HEK293 (cell line): Measurements from ENCODE around the gene SCYL1.

Experiments used
- CTCF ChIA-PET: fragments of 350-600 bp; formaldehyde crosslinking; extraction: SDS; loops from one replicate; lab custom pipeline; 2021; ENCODE audit warnings: antibody characterized with exemption; lab: Yijun Ruan, JAX
- POLR2A ChIA-PET: fragments of 300-600 bp; formaldehyde crosslinking; extraction: SDS; loops from one replicate; lab custom pipeline; 2020; ENCODE audit warnings: antibody characterized with exemption, inconsistent platforms; lab: Yijun Ruan, JAX
- H3K27ac ChIP-seq: fragments of 200-500 bp; sonication (Bioruptor generic); 2 replicates; pipeline ENCODE4 v1.5.1; 2014; ENCODE audit warnings: low read depth, low read length, control low read depth, inconsistent platforms; ENCODE audit errors: extremely low read depth
- H3K36me3 ChIP-seq, 2 experiments: fragments of 200-500 bp in 1 of 2; sonication (Bioruptor generic) in 1 of 2; 1 replicate in 1 of 2; 2 replicates in 1 of 2; pipeline ENCODE4 v1.5.1; 2014 to 2017; ENCODE audit warnings: inconsistent platforms in 2 of 2, low read length in 2 of 2; ENCODE audit not compliant: control insufficient read depth in 2 of 2, insufficient read depth in 1 of 2
- H3K4me1 ChIP-seq: fragments of 200-500 bp; sonication (Bioruptor generic); 2 replicates; pipeline ENCODE4 v1.5.1; 2014; ENCODE audit warnings: mild to moderate bottlenecking, low read length, inconsistent platforms; ENCODE audit not compliant: control insufficient read depth, insufficient read depth
- H3K4me3 ChIP-seq: 2 replicates; pipeline ENCODE4 v1.5.1; 2011; ENCODE audit warnings: low read depth, mild to moderate bottlenecking, control low read depth, low read length, moderate library complexity
- H3K9me3 ChIP-seq: fragments of 200-500 bp; sonication (Bioruptor generic); 2 replicates; pipeline ENCODE4 v1.5.1; 2014; ENCODE audit warnings: low read depth, low read length, inconsistent platforms; ENCODE audit not compliant: control insufficient read depth, insufficient read depth
- CTCF ChIP-seq: fragments of 450-650 bp; formaldehyde crosslinking; IDR thresholded peaks from 2 replicates; pipeline ENCODE4 v1.5.1; 2016; ENCODE audit warnings: missing biosample characterization, missing genetic modification characterization
- KLF7 ChIP-seq: fragments of 450-650 bp; formaldehyde crosslinking; IDR thresholded peaks from 2 replicates; pipeline ENCODE4 v1.5.1; 2016; ENCODE audit warnings: missing biosample characterization, missing genetic modification characterization, borderline replicate concordance
- PRDM10 ChIP-seq: fragments of 450-650 bp; formaldehyde crosslinking; IDR thresholded peaks from 2 replicates; pipeline ENCODE4 v1.5.1; 2016; ENCODE audit warnings: missing biosample characterization, missing genetic modification characterization
- TRIM28 ChIP-seq: IDR thresholded peaks from 2 replicates; pipeline ENCODE4 v1.6.1; 2011; ENCODE audit warnings: low read length, control low read depth, borderline replicate concordance
- ZBTB10 ChIP-seq: fragments of 450-650 bp; formaldehyde crosslinking; IDR thresholded peaks from 2 replicates; pipeline ENCODE4 v1.5.1; 2016; ENCODE audit warnings: missing biosample characterization, missing genetic modification characterization
- ZBTB48 ChIP-seq: fragments of 450-650 bp; formaldehyde crosslinking; IDR thresholded peaks from 2 replicates; pipeline ENCODE4 v1.5.1; 2016; ENCODE audit warnings: missing biosample characterization, missing genetic modification characterization
- ZFHX2 ChIP-seq: fragments of 450-650 bp; formaldehyde crosslinking; conservative IDR thresholded peaks from 2 replicates; pipeline ENCODE4 v1.5.1; 2016; ENCODE audit warnings: missing biosample characterization, missing genetic modification characterization
- ZNF223 ChIP-seq: fragments of 450-650 bp; formaldehyde crosslinking; IDR thresholded peaks from 2 replicates; pipeline ENCODE4 v1.5.1; 2016; ENCODE audit warnings: missing biosample characterization, missing genetic modification characterization
- ZNF366 ChIP-seq: fragments of 450-650 bp; formaldehyde crosslinking; conservative IDR thresholded peaks from 2 replicates; pipeline ENCODE4 v1.5.1; 2016; ENCODE audit warnings: missing biosample characterization, missing genetic modification characterization
- ZNF449 ChIP-seq: fragments of 450-650 bp; formaldehyde crosslinking; IDR thresholded peaks from 2 replicates; pipeline ENCODE4 v1.5.1; 2017; ENCODE audit warnings: missing biosample characterization, mild to moderate bottlenecking, missing genetic modification characterization, moderate library complexity
- ZNF626 ChIP-seq: fragments of 450-650 bp; sonication (Bioruptor Pico); formaldehyde crosslinking; IDR thresholded peaks from 2 replicates; pipeline ENCODE4 v1.5.1; 2018; ENCODE audit warnings: missing biosample characterization, missing genetic modification characterization, inconsistent platforms
- ZNF830 ChIP-seq: fragments of 450-650 bp; IDR thresholded peaks from 2 replicates; pipeline ENCODE4 v1.5.0; 2018; ENCODE audit warnings: missing biosample characterization, missing genetic modification characterization, low read depth, mild to moderate bottlenecking, moderate library complexity
- ZNF837 ChIP-seq: fragments of 450-650 bp; formaldehyde crosslinking; IDR thresholded peaks from 2 replicates; pipeline ENCODE4 v1.5.1; 2016; ENCODE audit warnings: missing biosample characterization, missing genetic modification characterization
- TF ChIP-seq, protein P1 (sequence below): fragments of 450-650 bp; formaldehyde crosslinking; IDR thresholded peaks from 2 replicates; pipeline ENCODE4 v1.5.1; 2016; ENCODE audit warnings: missing biosample characterization, missing genetic modification characterization
- TF ChIP-seq, protein P2 (sequence below): fragments of 450-650 bp; formaldehyde crosslinking; IDR thresholded peaks from 2 replicates; pipeline ENCODE4 v1.5.1; 2016; ENCODE audit warnings: missing biosample characterization, missing genetic modification characterization
- TF ChIP-seq, protein P3 (sequence below): fragments of 450-650 bp; formaldehyde crosslinking; IDR thresholded peaks from 2 replicates; pipeline ENCODE4 v1.5.1; 2017; ENCODE audit warnings: missing biosample characterization, missing genetic modification characterization

SCYL1 gene

DNA sequence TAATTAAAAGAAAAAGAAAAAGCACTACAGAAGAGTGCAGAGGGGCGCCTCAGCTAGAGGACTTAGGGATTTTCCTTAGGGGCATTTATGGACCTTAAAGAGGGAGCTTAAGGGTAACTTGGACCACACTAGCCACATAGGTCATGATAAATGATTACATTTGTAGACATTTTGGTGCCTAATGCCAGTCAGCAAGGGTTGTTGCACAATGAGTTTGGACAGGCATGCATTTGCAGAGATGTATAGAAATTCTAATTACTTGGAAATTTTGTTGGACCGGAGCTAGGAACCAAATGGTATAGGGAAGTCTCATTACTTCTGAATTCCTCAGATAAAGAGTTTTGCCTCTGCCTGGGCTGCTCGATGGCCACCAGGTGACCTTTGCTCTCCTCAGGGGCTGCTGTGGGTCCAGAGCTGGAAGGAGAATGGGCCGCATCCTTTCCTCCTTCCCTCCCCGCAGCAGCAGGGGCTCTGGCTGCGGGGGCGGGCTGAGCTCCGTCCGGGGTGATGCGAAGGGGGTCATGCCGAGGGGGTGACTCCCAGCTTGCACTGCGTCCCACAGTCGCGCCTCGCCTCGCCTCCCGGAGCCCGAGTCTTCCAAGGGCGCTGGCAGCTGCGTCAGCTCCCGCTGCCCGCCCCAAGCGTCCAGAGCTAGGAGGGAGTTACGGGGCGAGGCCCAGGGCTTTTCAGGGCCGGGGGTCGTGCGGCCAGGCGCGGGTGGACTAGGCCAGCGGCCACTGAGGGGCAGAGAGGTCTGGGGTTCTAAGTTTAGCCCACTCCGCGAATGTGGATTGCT, 46.3 kb upstream of the SCYL1 start (continued):
- TF ChIP-seq ZBTB10 (tag by site-specific recombination) (no peak), ZNF626 (tag by site-specific recombination) (no peak), ZNF837 (no peak), ZNF366 (tag by site-specific recombination) (no peak), ZNF449 (tag by site-specific recombination) (no peak)
- TF ChIP-seq, protein P1, sequence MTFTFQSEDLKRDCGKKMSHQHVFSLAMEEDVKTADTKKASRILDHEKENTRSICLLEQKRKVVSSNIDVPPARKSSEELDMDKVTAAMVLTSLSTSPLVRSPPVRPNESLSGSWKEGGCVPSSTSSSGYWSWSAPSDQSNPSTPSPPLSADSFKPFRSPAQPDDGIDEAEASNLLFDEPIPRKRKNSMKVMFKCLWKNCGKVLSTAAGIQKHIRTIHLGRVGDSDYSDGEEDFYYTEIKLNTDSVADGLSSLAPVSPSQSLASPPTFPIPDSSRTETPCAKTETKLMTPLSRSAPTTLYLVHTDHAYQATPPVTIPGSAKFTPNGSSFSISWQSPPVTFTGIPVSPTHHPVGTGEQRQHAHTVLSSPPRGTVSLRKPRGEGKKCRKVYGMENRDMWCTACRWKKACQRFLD (tag by site-specific recombination) = no peak

GRCh38 chr11:65479184-65480145, 45.4 kb upstream of the SCYL1 start:
- Histone ChIP-seq H3K27ac (no peak overlapping the region), H3K36me3 (no peaks in the 10 kb centered on the region), H3K4me1 (no peaks in the 10 kb centered on the region), H3K4me3 (no peak overlapping the region), H3K9me3 (no peaks in the 10 kb centered on the region)
- CTCF ChIA-PET = interaction anchor here (0.5 to 4.8 kb wide), 15 partner anchors 8 to 1128 kb away, joined by 3 to 20 read pairs (median 6); no protein-coding TSS in a partner anchor
- POLR2A ChIA-PET = interaction anchor here (0.9 to 9.9 kb wide), 6 partner anchors 8 to 60 kb away, joined by 4 to 560 read pairs (median 18); partner anchors contain the start of genes MALAT1 and NEAT1
- no peak for TF ChIP-seq TRIM28
- TF ChIP-seq ZBTB48 (tag by site-specific recombination) = peak; percentile 91
- peak; percentile 94 for TF ChIP-seq PRDM10 (tag by site-specific recombination)
- TF ChIP-seq KLF7 (tag by site-specific recombination) = no peak
- no peak for TF ChIP-seq ZNF830 (tag by site-specific recombination)
- TF ChIP-seq, protein P2, sequence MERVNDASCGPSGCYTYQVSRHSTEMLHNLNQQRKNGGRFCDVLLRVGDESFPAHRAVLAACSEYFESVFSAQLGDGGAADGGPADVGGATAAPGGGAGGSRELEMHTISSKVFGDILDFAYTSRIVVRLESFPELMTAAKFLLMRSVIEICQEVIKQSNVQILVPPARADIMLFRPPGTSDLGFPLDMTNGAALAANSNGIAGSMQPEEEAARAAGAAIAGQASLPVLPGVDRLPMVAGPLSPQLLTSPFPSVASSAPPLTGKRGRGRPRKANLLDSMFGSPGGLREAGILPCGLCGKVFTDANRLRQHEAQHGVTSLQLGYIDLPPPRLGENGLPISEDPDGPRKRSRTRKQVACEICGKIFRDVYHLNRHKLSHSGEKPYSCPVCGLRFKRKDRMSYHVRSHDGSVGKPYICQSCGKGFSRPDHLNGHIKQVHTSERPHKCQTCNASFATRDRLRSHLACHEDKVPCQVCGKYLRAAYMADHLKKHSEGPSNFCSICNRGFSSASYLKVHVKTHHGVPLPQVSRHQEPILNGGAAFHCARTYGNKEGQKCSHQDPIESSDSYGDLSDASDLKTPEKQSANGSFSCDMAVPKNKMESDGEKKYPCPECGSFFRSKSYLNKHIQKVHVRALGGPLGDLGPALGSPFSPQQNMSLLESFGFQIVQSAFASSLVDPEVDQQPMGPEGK = 0 out of 2 replicates have a peak, but pooled peaks have one; percentile 19
- TF ChIP-seq, protein P3, sequence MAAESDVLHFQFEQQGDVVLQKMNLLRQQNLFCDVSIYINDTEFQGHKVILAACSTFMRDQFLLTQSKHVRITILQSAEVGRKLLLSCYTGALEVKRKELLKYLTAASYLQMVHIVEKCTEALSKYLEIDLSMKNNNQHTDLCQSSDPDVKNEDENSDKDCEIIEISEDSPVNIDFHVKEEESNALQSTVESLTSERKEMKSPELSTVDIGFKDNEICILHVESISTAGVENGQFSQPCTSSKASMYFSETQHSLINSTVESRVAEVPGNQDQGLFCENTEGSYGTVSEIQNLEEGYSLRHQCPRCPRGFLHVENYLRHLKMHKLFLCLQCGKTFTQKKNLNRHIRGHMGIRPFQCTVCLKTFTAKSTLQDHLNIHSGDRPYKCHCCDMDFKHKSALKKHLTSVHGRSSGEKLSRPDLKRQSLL (tag by site-specific recombination) = peak; percentile 61; the same call in 1 of the 2 replicates
- TF ChIP-seq ZFHX2 (tag by site-specific recombination) = peak; percentile 46
- TF ChIP-seq CTCF (tag by site-specific recombination) = peak; percentile 43; the same call in 1 of the 2 replicates
- TF ChIP-seq ZNF223 (tag by site-specific recombination) = peak; percentile 82
